Karpas-422 (cell line): ENCODE results near the gene EPHA3. TPM values are rescaled to one million over a fixed set of nuclear protein-coding genes. Genes with fewer than 3 reads are reported as not detected.

Experiments used
- DNase-seq: peaks from one replicate; pipeline ENCODE4 v3.0.0-alpha.2; 2015
- H2AFZ ChIP-seq: fragments of 200-600 bp; sonication (generic); 2 replicates; pipeline ENCODE4 v1.6.1; 2014; ENCODE audit warnings: antibody characterized with exemption, low read length, mixed read lengths
- H3K27ac ChIP-seq: fragments of 200-600 bp; sonication (generic); 2 replicates; pipeline ENCODE4 v1.5.1; 2014; ENCODE audit warnings: mild to moderate bottlenecking, low read length, moderate library complexity
- H3K27me3 ChIP-seq: fragments of 200-600 bp; sonication (generic); 2 replicates; pipeline ENCODE4 v1.6.1; 2014; ENCODE audit warnings: low read length, mixed read lengths
- H3K36me3 ChIP-seq: fragments of 200-600 bp; sonication (generic); 2 replicates; pipeline ENCODE4 v1.6.1; 2014; ENCODE audit warnings: low read length, mixed read lengths; ENCODE audit not compliant: insufficient read depth
- H3K4me1 ChIP-seq: fragments of 200-600 bp; sonication (generic); 2 replicates; pipeline ENCODE4 v1.6.1; 2014; ENCODE audit warnings: mild to moderate bottlenecking, low read length, mixed read lengths
- H3K4me2 ChIP-seq: fragments of 200-600 bp; sonication (generic); 2 replicates; pipeline ENCODE4 v1.6.1; 2014; ENCODE audit warnings: low read length, low read depth, mild to moderate bottlenecking; ENCODE audit not compliant: poor library complexity, severe bottlenecking
- H3K4me3 ChIP-seq: fragments of 200-600 bp; sonication (generic); 2 replicates; pipeline ENCODE4 v1.5.1; 2014; ENCODE audit warnings: mild to moderate bottlenecking, antibody characterized with exemption, low read length, mixed read lengths
- H3K79me2 ChIP-seq: fragments of 200-600 bp; sonication (generic); 2 replicates; pipeline ENCODE4 v1.6.1; 2014; ENCODE audit warnings: mild to moderate bottlenecking, low read length, mixed read lengths
- H3K9ac ChIP-seq: fragments of 200-600 bp; sonication (generic); 2 replicates; pipeline ENCODE4 v1.6.0; 2014; ENCODE audit warnings: low read length
- H3K9me2 ChIP-seq: fragments of 200-600 bp; sonication (generic), shearing (Covaris generic); replicated peaks from 2 replicates; pipeline ENCODE4 v1.6.0; 2014; ENCODE audit warnings: mild to moderate bottlenecking, low read length, moderate library complexity; ENCODE audit not compliant: insufficient read depth
- H3K9me3 ChIP-seq: fragments of 300-700, 200-600 bp; sonication (generic); 2 replicates; pipeline ENCODE4 v1.6.1; 2014; ENCODE audit warnings: low read length, mixed read lengths
- H4K20me1 ChIP-seq: fragments of 200-600 bp; sonication (generic); 2 replicates; pipeline ENCODE4 v1.6.1; 2014; ENCODE audit warnings: mild to moderate bottlenecking, antibody characterized with exemption, low read length, low read depth; ENCODE audit not compliant: insufficient read depth
- total RNA-seq: library from RNA; depleted of rRNA; stranded (reverse); fragments of >200 nt; shearing (Covaris generic); gene quantifications from 2 replicates; pipeline ENCODE4 v1.2.3, GENCODE V29; 2014; ENCODE audit warnings: low replicate concordance

Gene EPHA3
- total RNA-seq, 1 experiment from 2014 or later: not detected

DNA sequence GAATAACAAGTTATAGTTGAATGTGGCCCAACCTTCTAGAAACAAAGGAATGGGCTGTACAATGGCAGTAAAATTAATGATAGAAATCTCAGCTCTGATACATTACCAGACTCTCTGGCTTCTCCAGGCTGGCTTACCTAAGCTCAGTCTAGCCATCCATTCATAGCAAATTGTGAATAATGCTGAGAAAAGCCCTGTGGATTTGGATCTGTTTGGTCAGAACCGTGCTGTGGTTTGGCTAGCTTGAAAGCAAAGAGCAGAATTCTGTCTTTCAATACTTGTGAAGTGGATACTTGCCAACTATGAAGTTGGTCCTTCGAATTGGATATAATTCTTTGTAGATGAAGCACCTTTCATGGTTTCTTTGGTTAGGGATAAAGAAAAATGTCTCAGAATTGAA lies 199.1 kb downstream of the EPHA3 start:
- Histone ChIP-seq H3K36me3 (no peaks in the 10 kb centered on the region), H3K4me3 (no peak overlapping the region), H3K9me3 (peaks cover 11% of the 10 kb centered on the region; the same call in 1 of the 2 replicates), H2AFZ (no peak overlapping the region), H3K9ac (no peak overlapping the region), H3K79me2 (no peaks in the 10 kb centered on the region), H3K27me3 (no peaks in the 10 kb centered on the region), H4K20me1 (no peaks in the 10 kb centered on the region), H3K27ac (no peak overlapping the region), H3K4me1 (no peaks in the 10 kb centered on the region), H3K9me2 (no peaks in the 10 kb centered on the region), H3K4me2 (no peak overlapping the region)
- no peak for DNase-seq

DNA sequence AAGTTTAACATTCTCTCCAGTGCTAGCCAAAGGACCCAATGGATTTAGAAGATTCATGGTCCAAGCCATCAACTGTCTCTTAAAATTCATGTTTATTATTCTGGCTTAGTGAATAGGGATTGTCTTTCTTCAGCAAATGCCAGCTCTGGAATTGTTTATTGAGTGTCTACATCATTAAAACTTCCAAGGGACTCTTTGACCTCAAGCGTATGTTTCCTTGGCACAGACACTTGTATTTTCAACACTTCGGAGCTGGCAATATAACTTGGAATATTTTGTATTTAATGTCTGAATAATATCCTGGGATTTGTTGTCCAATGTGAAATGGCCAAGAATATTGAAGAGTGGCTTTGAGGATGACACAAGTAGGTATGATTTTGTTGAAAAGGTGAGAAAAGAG lies 204.2 kb downstream of the EPHA3 start:
- H3K4me1 ChIP-seq: no peaks in the 10 kb centered on the region

DNA sequence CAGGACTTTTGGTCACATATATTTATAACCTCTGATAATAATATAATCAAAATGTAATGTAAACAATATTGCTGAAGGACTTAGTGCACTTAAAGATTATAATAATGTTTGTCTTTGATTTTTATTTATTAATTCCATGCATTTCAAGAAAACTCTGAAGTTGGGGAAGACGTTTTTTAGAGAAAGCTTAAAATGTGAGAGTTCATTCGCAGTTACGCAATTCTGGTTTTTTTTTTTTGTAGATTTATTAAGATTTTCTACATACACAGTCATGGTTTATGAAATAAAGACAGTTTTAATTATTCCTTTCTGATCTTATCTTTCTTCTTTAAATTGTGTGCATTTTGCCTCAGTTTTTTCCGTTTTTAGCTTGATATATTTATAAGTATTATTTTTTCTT lies 204.7 kb downstream of the EPHA3 start:
- peaks cover 7% of the 10 kb centered on the region; the same call in 1 of the 2 replicates for H3K9me3 ChIP-seq
- H2AFZ ChIP-seq: no peak overlapping the region
- no peaks in the 10 kb centered on the region for H3K36me3 ChIP-seq
- no peaks in the 10 kb centered on the region for H3K4me1 ChIP-seq
- H3K4me2 ChIP-seq: no peak overlapping the region
- no peaks in the 10 kb centered on the region for H3K79me2 ChIP-seq
- H3K27me3 ChIP-seq: no peaks in the 10 kb centered on the region
- H3K27ac ChIP-seq: no peak overlapping the region
- H3K9me2 ChIP-seq: no peaks in the 10 kb centered on the region
- no peaks in the 10 kb centered on the region for H4K20me1 ChIP-seq
- H3K9ac ChIP-seq: no peak overlapping the region
- no peak overlapping the region for H3K4me3 ChIP-seq
- DNase-seq: no peak

More for the DNA sequence above, 204.2 kb downstream of the EPHA3 start:
- H3K4me2 ChIP-seq: no peak overlapping the region
- H3K79me2 ChIP-seq: no peaks in the 10 kb centered on the region
- no peak overlapping the region for H3K27ac ChIP-seq
- DNase-seq: no peak
- no peak overlapping the region for H3K9ac ChIP-seq
- H3K36me3 ChIP-seq: no peaks in the 10 kb centered on the region
- H2AFZ ChIP-seq: no peak overlapping the region
- H3K9me3 ChIP-seq: peaks cover 9% of the 10 kb centered on the region; the same call in 1 of the 2 replicates
- H3K4me3 ChIP-seq: no peak overlapping the region
- H4K20me1 ChIP-seq: no peaks in the 10 kb centered on the region
- no peaks in the 10 kb centered on the region for H3K9me2 ChIP-seq
- no peaks in the 10 kb centered on the region for H3K27me3 ChIP-seq

DNA sequence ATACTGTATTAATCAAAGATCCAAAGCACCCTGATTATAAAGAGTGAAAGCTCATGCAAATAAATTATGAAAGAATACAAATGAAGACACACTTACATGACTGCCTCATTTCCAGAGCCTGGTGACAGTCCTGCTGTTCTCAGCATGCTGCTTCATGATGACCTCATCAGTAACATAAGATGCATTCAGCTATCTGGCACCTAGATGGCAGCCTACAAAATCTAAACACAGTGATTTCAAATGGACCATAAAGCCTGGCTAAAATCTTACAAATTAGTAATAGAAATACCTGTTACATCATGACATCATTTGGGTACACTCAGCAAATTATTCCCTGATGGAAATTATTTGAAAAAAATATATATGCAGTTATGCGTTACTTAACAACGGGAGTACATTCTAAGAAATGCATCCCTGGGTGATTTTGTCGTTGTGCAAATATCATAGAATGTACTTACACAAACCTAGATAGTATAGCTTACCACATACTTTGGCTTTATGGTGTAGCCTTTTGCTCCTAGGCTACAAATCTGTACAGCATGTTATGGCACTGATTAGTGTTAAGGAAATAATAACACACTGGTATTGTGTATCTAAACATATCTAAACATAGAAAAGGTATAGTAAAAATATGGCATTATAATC lies 207.2 kb downstream of the EPHA3 start:
- H3K79me2 ChIP-seq: no peaks in the 10 kb centered on the region
- no peaks in the 10 kb centered on the region for H3K4me1 ChIP-seq
- no peak overlapping the region for H3K4me2 ChIP-seq
- no peak overlapping the region for H3K4me3 ChIP-seq
- H3K9ac ChIP-seq: no peak overlapping the region
- H4K20me1 ChIP-seq: no peaks in the 10 kb centered on the region
- no peaks in the 10 kb centered on the region for H3K36me3 ChIP-seq
- H3K27me3 ChIP-seq: no peaks in the 10 kb centered on the region
- H3K9me3 ChIP-seq: peaks cover 3% of the 10 kb centered on the region; the same call in 1 of the 2 replicates
- no peak overlapping the region for H3K27ac ChIP-seq
- no peak for DNase-seq
- no peaks in the 10 kb centered on the region for H3K9me2 ChIP-seq
- H2AFZ ChIP-seq: no peak overlapping the region

DNA sequence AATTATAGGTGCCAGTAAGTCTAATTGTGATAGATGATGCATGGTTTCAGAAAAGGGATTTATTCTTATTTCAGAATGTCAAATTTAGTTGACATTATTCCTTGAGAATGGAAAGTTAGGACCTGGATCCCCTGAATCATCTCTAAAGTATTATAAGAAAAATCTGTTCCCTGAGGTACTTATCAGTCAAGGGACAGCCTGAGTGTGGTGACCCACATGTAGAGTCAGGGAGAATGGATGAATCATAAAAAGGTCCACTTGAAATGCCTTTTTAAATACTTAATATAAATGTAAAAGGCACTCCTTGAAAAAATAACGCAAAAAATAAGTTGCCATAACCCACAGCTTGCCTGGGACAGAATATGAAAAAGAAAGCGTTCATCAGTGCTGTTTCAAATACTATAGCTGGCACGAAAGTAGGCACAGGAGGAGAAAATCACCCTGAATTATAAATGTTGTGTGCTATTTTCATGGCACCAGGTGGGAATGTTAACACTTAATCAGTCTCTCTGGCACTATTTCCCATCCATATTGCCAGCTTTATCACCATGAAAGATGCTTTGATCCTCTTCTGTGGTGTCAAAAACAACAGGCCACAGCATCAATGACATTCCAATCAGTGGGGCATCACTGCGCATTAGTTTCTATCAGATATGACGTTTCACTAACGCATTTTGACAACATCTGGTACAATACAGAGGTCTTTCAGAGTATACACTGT lies 208.5 kb downstream of the EPHA3 start:
- Histone ChIP-seq H2AFZ (no peak overlapping the region), H3K4me1 (no peaks in the 10 kb centered on the region), H3K27me3 (no peaks in the 10 kb centered on the region), H3K4me3 (no peak overlapping the region), H3K9ac (no peak overlapping the region), H3K27ac (no peak overlapping the region), H3K9me3 (no peaks in the 10 kb centered on the region; the same call in 1 of the 2 replicates), H3K79me2 (no peaks in the 10 kb centered on the region), H4K20me1 (no peaks in the 10 kb centered on the region), H3K9me2 (no peaks in the 10 kb centered on the region), H3K4me2 (no peak overlapping the region), H3K36me3 (no peaks in the 10 kb centered on the region)
- no peak for DNase-seq

DNA sequence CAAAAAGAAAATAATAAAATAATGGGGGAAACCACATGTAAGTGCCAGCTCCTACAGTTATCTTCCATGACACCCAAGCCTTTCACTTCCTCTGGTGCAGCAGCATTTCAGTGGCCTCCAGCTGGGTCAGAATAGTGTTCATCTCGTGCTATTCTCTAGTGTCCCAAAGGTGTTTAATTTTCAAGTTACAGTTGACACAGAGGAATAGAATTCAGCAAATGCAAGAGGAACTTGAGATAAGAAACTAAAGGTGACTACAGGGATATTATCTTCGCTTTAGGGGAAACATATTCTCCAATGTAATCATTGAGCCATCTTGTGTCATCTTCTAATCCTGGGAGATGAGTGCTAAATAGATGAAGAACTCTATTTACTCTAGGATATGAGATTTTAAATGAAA lies 212.8 kb downstream of the EPHA3 start:
- Histone ChIP-seq H3K9ac (no peak overlapping the region), H3K27me3 (no peaks in the 10 kb centered on the region), H3K79me2 (no peaks in the 10 kb centered on the region), H3K9me2 (no peaks in the 10 kb centered on the region), H3K36me3 (no peaks in the 10 kb centered on the region), H3K4me3 (no peak overlapping the region), H3K27ac (no peak overlapping the region), H3K4me1 (no peaks in the 10 kb centered on the region), H3K9me3 (no peaks in the 10 kb centered on the region; the same call in 1 of the 2 replicates), H4K20me1 (no peaks in the 10 kb centered on the region), H3K4me2 (no peak overlapping the region), H2AFZ (no peak overlapping the region)
- DNase-seq: no peak

DNA sequence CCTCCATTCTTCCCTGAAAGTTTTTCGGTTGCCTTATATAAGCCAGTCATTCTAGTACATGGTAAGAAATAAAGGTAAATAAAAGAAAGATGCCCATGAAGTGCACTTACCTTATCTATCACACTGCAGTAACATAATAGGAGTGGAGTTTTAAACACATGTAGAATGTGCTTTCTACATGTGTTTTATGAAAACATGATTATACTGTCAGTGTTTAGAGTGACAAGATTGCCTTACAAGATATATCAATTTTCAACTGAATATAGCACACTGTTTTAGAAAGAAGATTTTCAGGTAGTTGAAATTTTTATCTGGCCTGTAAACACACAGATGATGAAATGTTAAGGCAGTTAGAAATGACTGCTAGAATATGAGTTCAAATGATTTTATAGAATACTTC lies 219.6 kb downstream of the EPHA3 start:
- no peak overlapping the region for H3K9ac ChIP-seq
- H3K27me3 ChIP-seq: no peaks in the 10 kb centered on the region
- no peak overlapping the region for H2AFZ ChIP-seq
- H3K9me3 ChIP-seq: peaks cover 10% of the 10 kb centered on the region
- H3K36me3 ChIP-seq: no peaks in the 10 kb centered on the region
- no peaks in the 10 kb centered on the region for H4K20me1 ChIP-seq
- no peak overlapping the region for H3K4me3 ChIP-seq
- H3K27ac ChIP-seq: no peak overlapping the region
- no peaks in the 10 kb centered on the region for H3K9me2 ChIP-seq
- no peaks in the 10 kb centered on the region for H3K4me1 ChIP-seq
- no peak for DNase-seq
- no peak overlapping the region for H3K4me2 ChIP-seq
- H3K79me2 ChIP-seq: no peaks in the 10 kb centered on the region

DNA sequence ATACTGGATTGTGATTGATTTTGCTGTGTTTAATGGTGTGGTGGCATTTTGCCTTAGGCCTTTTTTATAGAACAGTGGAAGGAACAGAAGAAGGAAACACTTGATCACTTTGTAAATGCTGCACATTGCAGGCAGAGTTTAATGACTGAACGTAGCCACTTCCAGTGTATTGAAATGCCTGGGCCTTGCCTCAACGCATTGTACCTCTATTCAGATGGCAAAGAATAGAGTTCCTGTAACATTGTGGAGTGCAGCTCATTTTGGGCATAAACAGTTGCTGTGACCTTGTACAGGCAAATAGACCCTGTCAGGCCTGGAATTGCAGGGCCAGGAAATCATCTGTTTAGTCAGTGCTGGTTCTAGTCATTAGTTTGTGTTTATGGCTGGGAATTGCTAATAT lies 225.0 kb downstream of the EPHA3 start:
- H3K9me3 ChIP-seq: peaks cover 17% of the 10 kb centered on the region
- no peak overlapping the region for H3K27ac ChIP-seq
- no peaks in the 10 kb centered on the region for H3K9me2 ChIP-seq
- H3K79me2 ChIP-seq: no peaks in the 10 kb centered on the region
- H3K4me1 ChIP-seq: no peaks in the 10 kb centered on the region
- no peak overlapping the region for H2AFZ ChIP-seq
- H3K36me3 ChIP-seq: no peaks in the 10 kb centered on the region
- no peak for DNase-seq
- no peak overlapping the region for H3K4me2 ChIP-seq
- no peaks in the 10 kb centered on the region for H4K20me1 ChIP-seq
- no peak overlapping the region for H3K4me3 ChIP-seq
- H3K9ac ChIP-seq: no peak overlapping the region
- H3K27me3 ChIP-seq: no peaks in the 10 kb centered on the region
